Brain pericyte (primary cell): ENCODE measurements around the gene DHRS7B.
"Not testable (repeated sequence)": the region's sequence is repeated elsewhere in the genome, so short reads cannot be mapped to it uniquely, and the experiment has no call there.

ENCODE experiments used
- DNase-seq: peaks from one replicate; pipeline ENCODE4 v3.0.0-alpha.2; 2012; ENCODE audit warnings: low read depth, low spot score

DHRS7B gene

GRCh38 chr17:21108651-21109050 lies 18.1 kb upstream of the DHRS7B start:
- no peak for DNase-seq

GRCh38 chr17:21113049-21113690 lies 13.6 kb upstream of the DHRS7B start:
- DNase-seq: no peak

GRCh38 chr17:21113716-21114115 lies 13.0 kb upstream of the DHRS7B start:
- no peak for DNase-seq

- not testable (repeated sequence) for DNase-seq
Observed at GRCh38 chr17:21114791-21115190, 12.0 kb upstream of the DHRS7B start.

- no peak for DNase-seq
Observed at GRCh38 chr17:21119247-21119918, 7.4 kb upstream of the DHRS7B start.

GRCh38 chr17:21119919-21120249 lies 6.9 kb upstream of the DHRS7B start:
- DNase-seq: no peak

GRCh38 chr17:21124086-21124485 lies 2.7 kb upstream of the DHRS7B start:
- no peak for DNase-seq

GRCh38 chr17:21124517-21124916 lies 2.2 kb upstream of the DHRS7B start:
- DNase-seq: not testable (repeated sequence)

GRCh38 chr17:21125862-21126261 lies 902 bp upstream of the DHRS7B start:
- no peak for DNase-seq

- DNase-seq: no peak
Observed at GRCh38 chr17:21127509-21128077, 829 bp downstream of the DHRS7B start.

GRCh38 chr17:21129023-21129681 lies 2.4 kb downstream of the DHRS7B start:
- no peak for DNase-seq

GRCh38 chr17:21131137-21131536 lies 4.4 kb downstream of the DHRS7B start:
- DNase-seq: no peak

GRCh38 chr17:21132428-21132827 lies 5.7 kb downstream of the DHRS7B start:
- DNase-seq: no peak

- DNase-seq: no peak
Observed at GRCh38 chr17:21134559-21134958, 7.8 kb downstream of the DHRS7B start.

- no peak for DNase-seq
Observed at GRCh38 chr17:21140911-21141310, 14.1 kb downstream of the DHRS7B start.

- no peak for DNase-seq
Observed at GRCh38 chr17:21141331-21141730, 14.6 kb downstream of the DHRS7B start.

- DNase-seq: not testable (repeated sequence)
Observed at GRCh38 chr17:21142065-21142464, 15.3 kb downstream of the DHRS7B start.

- DNase-seq: no peak
Observed at GRCh38 chr17:21143695-21144094, 16.9 kb downstream of the DHRS7B start.

- not testable (repeated sequence) for DNase-seq
Observed at GRCh38 chr17:21144299-21144698, 17.5 kb downstream of the DHRS7B start.

- DNase-seq: no peak
Observed at GRCh38 chr17:21146362-21147015, 19.7 kb downstream of the DHRS7B start.

- no peak for DNase-seq
Observed at GRCh38 chr17:21149621-21150020, 22.9 kb downstream of the DHRS7B start.

GRCh38 chr17:21152731-21153130 lies 26.0 kb downstream of the DHRS7B start:
- no peak for DNase-seq
